Activated effector memory CD4-positive, alpha-beta T cell treated with Interleukin-2 at 50 U/mL for 16 hours (primary cell): ENCODE measurements around the gene ART4.

Experiments used
- DNase-seq: peaks from one replicate; pipeline ENCODE4 v3.0.0-alpha.2; 2020

ART4 gene

GRCh38 chr12:14850929-14851663 is 7.8 kb upstream of the ART4 start:
- no peak for DNase-seq

- no peak for DNase-seq
These were observed 6.3 kb upstream of the ART4 start for GRCh38 chr12:14849661-14850060.

GRCh38 chr12:14846876-14847580 is 3.7 kb upstream of the ART4 start:
- DNase-seq: no peak

GRCh38 chr12:14846042-14846587 is 2.8 kb upstream of the ART4 start:
- DNase-seq: no peak

GRCh38 chr12:14845350-14845750 is 2.0 kb upstream of the ART4 start:
- no peak for DNase-seq

- no peak for DNase-seq
These were observed 1.1 kb upstream of the ART4 start for GRCh38 chr12:14844401-14844800.

GRCh38 chr12:14842315-14842714 is 1.0 kb downstream of the ART4 start:
- DNase-seq: no peak

GRCh38 chr12:14841761-14842160 is 1.6 kb downstream of the ART4 start:
- no peak for DNase-seq

GRCh38 chr12:14840616-14841015 is 2.7 kb downstream of the ART4 start:
- DNase-seq: no peak

- no peak for DNase-seq
These were observed 4.1 kb downstream of the ART4 start for GRCh38 chr12:14839262-14839661.

GRCh38 chr12:14836336-14837210 is 6.8 kb downstream of the ART4 start:
- no peak for DNase-seq

- no peak for DNase-seq
These were observed 8.8 kb downstream of the ART4 start for GRCh38 chr12:14834509-14834908.

GRCh38 chr12:14833952-14834351 is 9.4 kb downstream of the ART4 start:
- no peak for DNase-seq

- no peak for DNase-seq
These were observed 10.0 kb downstream of the ART4 start for GRCh38 chr12:14833336-14833735.

- no peak for DNase-seq
These were observed 14.4 kb downstream of the ART4 start for GRCh38 chr12:14828892-14829291.

- no peak for DNase-seq
These were observed 16.3 kb downstream of the ART4 start for GRCh38 chr12:14827043-14827442.

- DNase-seq: no peak
These were observed 16.8 kb downstream of the ART4 start for GRCh38 chr12:14826491-14826890.

GRCh38 chr12:14825256-14825655 is 18.1 kb downstream of the ART4 start:
- DNase-seq: no peak

- no peak for DNase-seq
These were observed 19.2 kb downstream of the ART4 start for GRCh38 chr12:14824012-14824634.

- no peak for DNase-seq
These were observed 29.3 kb downstream of the ART4 start, which contains the start of gene SMCO3 for GRCh38 chr12:14814014-14814413. Gene SMCO3 (minus strand): TSS chr12:14814182. CDS start chr12:14806680, 7,502 bp downstream.

- DNase-seq: no peak
These were observed 31.8 kb downstream of the ART4 start for GRCh38 chr12:14811486-14811885.

- DNase-seq: no peak
These were observed 32.3 kb downstream of the ART4 start for GRCh38 chr12:14810953-14811483.
